HG03103 (cell line): Measurements from ENCODE around the gene FHIT.

Experiments used
- ATAC-seq: cut with Tn5 transposase; IDR thresholded peaks from one replicate; pipeline ENCODE4 v1.9.1; 2021; ENCODE audit warnings: low read depth; ENCODE audit not compliant: unreplicated experiment

The FHIT gene

DNA sequence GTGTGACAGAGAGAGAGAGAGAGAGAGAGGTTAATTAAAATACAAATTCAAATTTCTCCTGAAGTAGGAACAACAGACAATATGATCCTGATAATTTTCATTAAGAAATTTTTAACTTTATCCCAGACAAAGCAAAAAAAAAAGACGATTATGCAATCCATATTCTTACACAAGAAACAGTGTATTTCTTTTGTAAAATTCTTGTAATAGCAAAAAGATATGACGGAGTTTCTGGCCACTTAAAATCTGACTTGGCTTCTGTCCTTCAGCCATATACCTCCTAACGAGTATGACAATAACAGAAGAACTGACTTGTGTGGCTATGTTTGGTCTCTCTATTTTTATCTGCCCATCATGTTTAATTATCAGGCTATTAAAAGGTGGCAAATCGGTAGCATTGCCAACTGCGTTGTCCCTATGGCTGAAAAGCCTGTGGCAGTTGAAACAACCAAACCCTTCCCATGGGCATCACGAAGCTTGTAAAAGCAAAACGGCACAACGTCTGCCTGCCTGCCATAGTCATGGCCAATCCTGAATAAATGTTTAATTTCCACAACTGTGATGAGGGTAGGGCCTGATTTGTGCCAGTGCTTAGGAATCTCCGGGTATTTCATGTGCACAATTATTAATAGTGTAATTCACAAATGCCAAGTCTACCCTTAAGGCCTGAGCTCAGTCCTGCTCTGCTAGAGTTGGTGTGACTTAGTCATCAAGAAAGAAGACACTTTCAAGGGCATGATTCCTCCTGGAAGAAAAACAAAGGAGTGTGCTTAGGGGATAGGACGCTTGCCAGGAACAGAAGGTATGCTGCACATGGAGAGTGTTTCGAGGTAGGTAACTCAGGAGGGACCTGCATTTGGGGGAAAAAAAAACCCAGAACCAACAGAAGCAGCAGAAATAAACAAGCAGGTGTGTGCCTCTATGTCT lies 1090.2 kb downstream of the FHIT start:
- no peak for ATAC-seq

DNA sequence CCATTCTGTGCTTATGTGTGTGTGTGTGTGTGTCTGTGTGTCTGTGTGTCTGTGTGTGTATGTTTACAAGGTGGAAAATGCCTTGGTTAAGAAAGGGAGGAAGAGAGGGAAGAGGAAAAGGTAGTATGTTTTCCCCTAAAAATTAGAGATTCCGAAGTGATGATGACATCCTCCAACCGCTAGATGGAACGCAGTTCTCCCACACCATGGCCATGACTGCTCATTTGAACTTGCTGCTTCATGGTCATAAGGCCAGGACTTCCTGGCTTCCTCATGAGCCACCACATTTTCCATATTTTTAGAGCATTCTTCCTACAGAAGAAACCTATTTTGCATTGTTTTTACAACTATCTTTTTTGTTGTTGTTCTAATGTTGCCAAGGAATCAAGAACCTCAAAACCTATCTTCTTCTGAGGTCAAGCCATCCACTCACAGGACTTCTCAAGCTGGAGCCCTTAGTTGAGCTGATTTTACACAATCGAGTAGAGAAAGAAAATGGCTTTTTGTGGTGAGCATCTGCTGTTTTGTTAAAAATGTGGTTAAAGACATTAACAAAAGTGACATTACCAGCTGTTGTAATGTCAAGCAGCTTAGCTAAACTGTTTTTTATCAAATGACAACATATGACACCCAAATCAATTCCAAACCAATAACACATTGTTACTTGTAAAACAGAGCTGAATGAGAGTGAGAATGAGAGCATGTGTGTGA lies 1091.0 kb downstream of the FHIT start:
- no peak for ATAC-seq

DNA sequence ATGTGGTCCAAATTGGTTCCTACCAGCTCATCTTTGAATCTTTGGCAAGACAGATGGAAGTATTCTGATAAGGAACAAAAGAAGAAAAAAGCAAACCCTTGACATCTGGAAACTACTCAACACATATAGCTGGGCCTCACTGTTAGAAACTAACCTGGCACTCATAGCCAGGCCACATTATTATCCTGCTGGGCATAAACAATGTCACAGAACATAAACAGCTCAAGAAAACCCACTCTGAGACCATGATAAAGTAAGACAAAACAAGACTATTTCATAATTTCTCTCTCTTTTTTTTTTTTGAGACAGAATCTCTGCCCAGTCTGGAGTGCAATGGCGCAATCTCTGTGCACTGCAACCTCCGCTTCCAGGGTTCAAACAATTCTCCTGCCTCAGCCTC lies 1093.2 kb downstream of the FHIT start:
- ATAC-seq = no peak

DNA sequence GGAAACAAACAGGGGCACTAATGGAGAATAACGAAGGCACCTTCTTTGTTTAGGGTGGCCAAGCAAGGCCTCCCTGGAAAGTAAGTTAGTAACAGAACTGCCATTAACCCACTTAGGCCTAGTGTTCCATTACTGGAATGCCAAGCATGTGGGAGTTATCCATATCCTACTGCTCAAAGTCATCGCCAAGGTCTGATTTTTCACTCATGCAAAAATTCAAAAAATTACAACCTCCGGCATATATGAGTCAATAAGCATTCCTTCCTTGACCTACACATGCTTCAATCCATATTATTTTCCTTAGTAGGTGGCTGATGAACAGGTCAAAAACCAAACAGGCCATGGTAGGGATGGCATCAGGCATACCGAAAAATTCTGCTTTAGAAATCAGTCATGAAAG lies 1097.2 kb downstream of the FHIT start:
- no peak for ATAC-seq

DNA sequence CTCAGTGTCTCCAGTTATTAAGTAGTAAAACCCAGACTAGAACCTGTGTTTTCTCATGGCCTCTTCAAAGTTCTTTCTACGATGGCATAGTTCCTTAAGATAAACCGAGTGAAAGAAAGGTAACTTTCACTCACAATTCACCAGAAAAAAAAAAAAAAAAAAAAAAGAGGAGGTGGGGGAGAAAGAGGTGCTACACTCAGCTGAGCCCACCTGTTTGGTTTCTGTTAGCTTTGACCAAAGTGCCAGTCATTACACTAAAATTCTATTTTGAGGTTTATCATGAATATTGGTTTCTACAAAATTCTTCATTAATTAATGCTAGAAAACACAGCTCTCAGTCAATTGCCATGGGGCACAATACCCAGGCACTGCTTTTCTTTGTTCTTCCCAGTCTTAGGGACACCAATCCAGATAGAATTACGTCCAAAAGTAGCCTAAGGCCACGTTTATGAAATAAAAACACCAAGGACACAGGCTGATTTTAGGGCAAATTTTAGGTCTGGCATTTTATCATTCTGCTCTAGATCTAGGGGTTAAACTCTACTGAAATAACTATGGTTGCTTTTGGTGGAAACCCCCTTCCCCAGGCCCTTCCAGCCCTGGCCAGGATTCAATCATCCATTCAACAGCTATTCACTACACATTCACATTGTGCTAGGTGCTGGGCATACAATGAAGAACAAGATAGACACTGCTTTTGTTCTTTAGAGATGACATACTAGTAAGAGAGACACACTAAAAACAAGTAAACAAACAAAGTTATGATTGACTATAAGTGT lies 1097.8 kb downstream of the FHIT start:
- ATAC-seq = no peak

DNA sequence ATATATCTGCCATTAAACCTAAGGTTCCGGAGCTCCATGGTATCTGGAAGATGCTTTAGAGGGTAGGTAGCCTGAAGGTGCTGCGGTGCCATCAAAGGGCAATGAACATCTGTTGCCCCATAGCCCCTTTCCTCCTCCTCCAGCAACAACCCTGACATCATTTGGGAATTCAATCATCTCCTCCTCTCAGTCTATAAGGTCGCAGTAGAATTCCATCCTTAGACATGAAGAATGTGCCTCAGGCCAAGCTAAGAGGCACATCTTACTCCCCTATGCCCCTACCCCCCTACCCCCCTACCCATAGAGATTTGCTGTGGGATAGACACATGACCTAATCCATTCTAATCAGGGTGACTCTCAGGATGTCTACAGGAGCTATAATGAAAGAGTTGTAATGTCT lies 1101.8 kb downstream of the FHIT start:
- no peak for ATAC-seq

DNA sequence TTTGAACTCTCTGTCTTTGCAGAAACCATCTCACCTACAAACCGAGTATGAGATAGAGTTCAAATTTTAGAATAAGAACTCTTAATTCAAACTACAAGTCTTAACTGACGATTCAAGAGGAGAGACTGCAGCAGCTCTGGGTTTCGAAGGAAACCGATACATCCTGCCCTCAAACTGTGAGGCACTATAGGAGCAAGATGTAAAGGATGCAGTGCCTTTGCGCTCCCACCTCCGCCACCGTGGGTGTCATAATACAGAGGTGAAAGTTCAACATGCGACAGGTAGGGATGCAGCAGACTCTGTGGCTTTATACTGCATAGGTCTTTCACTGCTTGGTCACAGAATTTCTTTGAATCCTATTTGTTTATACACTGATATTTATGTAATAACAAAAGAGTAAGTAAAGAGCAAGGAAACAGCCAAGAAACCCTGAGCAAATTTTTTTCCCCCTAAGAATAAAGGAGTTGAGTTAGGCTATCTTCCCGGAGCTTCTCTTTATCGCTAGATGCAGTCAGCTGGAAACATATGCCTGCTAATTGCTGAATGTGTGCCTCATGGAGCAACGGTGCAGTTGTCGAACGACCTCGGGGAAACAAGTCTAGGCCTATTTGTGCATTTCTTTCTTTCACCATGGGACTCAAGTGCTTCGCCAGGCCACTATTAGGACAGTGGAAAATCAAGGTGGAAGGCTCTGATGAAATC lies 1103.9 kb downstream of the FHIT start:
- ATAC-seq = no peak

DNA sequence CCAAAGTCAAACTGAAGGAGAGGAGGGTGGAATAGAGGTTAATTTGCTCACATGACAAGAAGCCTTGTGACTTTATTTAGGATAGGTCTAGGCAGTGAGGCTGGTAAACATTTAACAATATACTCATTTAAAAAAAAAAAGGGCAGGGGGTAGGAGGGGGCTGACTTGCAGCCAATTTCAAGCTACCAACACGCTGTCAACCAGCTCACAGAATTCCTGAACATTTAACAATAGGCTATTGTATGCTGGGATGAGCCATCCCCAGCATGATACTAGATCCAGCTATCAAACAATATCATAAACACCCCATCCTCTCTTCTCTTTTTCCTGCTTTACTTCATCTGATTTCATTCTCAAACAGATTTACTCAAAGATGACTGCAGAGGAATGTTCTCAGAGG lies 1105.1 kb downstream of the FHIT start:
- ATAC-seq = no peak

DNA sequence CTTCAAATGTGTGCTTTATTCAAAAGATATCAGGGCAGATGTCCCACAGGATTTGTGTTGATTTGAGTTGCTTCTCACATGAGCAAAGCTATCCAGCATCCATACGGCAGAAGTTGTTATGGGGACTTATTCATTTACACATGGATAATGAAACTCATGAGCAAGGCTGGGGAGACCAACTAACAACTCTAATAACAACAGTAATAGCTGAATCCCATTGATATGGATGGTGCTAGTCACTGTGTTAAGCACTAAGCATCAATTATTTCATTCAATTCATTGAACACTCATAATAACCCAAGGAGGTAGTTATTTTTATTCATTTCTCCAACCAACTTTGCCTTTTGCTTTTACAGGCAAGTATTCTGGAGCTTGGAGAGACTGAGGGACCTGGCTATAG lies 1107.2 kb downstream of the FHIT start:
- no peak for ATAC-seq

DNA sequence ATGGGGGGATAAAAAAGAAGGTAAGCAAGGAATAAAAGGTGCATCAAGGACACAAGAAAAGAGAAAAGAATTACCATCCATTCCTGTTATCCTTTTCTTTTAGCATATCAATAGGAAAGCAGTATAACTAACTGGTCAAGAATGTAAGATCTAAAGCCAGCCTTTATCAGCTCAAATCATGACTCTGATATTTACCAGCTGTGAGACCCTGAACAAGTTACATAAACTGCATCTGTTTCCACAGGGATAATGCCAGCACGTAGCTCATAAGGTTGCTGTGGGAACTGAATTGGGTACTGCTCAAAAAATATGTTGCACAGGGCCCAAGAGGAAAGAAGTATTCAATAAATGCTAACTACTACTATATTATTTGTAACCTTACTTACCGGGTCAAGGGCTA lies 1109.2 kb downstream of the FHIT start:
- ATAC-seq = no peak

DNA sequence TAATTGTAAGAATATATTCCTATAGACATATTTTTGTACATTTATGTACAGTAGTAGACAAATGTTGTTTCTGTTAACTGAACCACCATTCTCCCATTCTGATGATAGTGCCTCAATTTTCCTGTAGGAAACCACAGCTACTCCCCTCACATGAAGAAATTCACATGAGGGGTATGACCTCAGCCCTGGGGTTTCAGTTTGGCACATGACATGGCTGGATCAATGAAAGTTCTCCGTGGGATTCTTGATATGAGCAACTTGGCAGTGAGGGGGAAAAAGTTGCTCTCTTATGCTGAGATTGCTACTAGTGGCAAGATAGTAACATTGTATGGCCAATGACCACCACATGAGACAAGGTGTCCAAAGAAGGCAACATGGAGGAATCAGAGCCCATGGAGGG lies 1111.1 kb downstream of the FHIT start:
- ATAC-seq = no peak

DNA sequence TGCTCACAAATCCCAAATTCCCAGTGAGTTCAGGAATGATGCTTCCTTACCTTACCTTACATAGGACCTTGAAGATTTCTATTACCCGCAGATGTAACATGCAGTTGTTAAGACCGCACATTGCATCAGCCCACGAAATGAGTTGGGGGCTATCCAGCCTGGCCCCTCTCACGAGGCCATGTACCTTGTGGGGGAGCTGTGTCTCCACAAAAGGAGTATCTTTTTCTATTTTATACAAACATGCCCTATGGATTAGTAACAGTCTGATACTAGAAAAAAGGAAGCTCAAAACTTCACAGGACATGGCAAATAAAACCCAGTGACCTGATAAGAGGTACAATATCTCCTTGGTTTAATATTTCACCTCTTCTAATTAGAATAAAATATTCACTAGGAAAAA lies 1114.7 kb downstream of the FHIT start:
- ATAC-seq = no peak

DNA sequence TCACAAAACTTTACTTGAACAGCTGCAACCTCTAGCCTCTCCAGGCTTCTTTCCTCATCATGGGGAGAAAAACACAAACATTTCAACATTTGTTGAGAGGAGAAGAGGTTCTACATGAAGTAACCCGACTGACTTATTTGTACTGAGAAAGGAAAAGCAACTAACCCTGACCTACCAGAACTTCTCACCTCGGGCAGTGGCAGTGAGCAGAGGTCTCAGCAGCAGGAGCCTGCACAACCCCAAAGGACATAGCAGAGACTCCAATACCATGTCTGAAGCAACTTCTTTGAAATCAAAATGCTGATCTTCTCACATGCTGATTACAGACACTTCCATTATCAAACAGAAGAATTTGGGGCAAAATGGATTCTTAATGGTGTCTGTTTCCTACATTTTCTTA lies 1115.8 kb downstream of the FHIT start:
- ATAC-seq = no peak

DNA sequence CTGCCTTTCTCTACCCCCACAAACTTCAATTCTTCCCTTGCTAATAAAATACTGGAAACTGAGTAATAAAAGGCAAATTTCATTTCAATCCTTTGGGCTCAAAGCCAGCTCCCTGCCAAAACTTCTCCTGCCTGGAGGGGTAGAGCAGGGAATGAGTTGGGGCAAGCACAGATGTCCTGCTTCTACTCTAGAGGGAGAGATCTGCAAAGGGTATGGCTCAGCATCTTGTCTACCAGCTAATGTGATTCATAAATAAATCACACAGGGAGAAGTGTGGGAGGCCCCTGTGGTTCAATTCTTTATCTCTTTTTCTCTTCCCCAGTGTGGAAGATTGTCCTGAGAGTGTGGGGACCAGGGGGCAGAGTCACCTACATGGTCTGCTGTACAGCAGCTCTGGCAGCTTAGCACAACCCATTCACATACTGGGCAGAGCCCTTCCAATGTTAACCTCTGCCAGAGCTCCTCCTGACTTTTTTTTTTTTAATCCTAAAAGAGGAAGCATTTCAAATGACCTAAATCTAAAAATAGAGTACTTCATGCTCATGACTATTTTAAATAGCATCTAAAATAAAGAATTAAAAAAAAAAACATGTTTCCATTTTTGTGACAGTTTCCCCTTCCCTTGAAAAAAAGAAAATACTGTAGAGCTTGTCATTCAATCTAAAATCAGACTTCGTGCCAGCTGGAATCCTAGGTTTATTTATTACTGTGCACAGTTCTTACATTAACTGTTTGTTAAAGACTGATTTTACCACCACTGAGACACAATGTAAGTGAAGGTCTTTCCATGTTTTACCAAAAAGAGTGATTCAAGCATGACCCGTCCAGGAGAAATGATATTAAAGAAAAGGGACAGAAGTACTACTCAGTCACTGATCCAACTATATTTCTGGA lies 1117.7 kb downstream of the FHIT start:
- ATAC-seq = no peak

DNA sequence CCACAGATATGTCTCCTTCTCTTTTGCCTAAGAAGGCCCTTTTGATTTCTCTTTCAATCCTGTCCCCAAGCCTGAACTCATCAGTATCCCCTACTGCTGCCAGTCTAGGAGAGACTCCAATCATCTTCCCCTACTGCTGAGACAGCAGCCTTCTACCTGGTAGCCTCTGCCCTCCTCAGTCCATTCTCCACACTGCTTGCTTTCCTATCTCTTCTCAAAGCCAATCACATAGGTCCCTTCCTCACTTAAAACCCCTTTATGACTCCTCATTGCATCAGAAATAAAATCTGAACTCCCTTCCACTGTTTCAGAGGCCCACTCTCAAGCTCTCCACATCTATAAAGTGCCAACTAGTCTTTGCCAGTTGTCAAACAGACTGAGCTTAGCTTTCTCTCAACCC lies 1119.6 kb downstream of the FHIT start:
- no peak for ATAC-seq

DNA sequence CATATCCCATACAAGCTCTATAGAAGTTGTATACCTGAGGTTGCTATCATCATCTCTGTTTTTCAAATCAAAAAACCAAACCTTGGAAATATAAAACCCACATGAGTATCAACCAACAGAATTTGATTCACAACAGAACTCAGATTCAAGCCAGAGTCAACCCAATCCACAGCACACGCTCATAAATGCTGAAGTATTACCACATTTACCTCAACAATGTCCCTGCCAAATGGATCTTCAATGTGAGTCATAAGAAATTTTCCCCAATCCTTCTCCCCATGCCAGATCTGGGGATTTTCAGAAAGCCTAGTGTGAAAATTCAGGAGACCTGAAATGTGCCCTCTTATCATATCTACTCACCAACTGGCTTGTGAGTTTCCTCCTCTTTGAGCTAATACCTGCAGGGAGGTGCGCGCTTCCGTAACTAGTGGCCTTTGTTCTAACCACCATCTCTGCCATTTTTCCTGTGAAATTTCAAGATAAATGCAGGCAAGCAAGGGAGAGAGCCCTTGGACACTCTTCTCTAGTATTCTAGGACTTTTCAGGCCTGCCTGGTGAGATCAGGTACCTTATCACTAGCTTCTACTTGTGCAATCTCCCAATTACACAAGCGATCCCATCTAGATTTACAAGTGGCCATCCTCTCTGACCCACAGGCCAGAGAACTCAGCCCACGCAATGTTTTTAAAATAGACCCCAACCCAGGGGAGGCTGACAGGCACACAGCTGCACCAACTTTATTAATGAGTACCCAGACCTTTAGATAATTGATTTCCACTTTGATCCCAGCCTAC lies 1124.5 kb downstream of the FHIT start:
- no peak for ATAC-seq

DNA sequence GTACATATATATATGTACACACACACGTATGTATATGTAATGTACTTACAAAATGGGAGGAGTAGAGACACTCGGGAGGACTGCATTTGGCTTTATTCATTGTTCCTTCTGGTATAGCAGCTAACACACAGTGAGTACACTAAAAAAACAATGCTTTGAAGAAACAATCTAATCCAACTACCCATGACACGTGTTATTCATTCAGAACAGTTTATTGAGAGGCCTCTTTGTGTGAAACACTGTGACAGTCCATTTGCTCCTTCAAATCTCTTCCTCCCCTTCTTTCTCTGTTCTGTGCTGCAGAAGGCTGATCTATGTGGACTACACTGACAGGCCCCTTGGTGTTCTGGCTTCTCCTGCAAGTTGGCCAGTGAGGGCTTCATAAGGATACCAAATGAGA lies 1125.6 kb downstream of the FHIT start:
- no peak for ATAC-seq

DNA sequence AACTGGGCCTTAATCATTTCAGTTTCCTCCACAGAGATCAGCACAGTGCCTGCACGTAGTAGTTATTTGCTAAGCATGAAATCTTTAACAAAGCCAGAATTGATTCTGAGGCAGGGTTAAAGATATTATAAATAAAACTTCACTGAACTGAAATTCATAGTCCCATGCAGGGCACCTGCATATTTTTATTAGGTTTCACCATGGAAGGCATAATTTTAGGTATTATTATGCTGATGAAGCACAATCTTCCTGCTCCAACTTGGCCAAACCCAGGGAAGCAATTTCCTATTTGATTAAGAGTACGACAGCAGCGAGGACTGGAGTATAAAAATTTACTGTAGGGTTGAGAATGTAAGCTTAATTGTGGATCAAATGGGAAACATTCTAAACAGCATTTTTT lies 1131.0 kb downstream of the FHIT start:
- no peak for ATAC-seq

DNA sequence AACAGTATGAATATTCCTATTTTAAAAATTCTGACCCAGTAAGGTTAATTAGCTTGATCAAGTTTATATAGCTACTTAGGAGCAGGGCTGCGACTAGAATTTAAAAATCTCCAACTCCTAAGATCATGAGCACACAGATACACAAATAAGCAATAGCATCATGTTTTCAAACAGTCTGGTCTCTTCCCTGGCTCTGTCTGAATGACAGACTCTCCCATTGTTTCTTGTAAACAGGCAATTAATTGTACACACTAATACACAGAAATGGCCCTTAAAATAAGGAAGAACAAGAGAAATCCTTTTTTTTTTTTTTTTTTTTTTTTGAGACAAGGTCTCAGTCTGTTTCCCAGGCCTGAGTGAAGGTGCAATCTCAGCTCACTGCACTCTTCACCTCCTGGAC lies 1137.1 kb downstream of the FHIT start:
- no peak for ATAC-seq
